Fibroblast of pulmonary artery (primary cell): ENCODE measurements around the gene SPAG8.
A peak's percentile ranks its signal among the peaks of the same experiment; 100 is the strongest.

Source experiments
- DNase-seq: peaks from one replicate; pipeline ENCODE4 v3.0.0-alpha.2; 2010; ENCODE audit warnings: low read depth
- H3K4me3 ChIP-seq: replicated peaks from 2 replicates; pipeline ENCODE4 v1.5.1; 2011; ENCODE audit warnings: low read depth, mild to moderate bottlenecking, control low read depth, low read length, moderate library complexity
- CTCF ChIP-seq: IDR thresholded peaks from 2 replicates; pipeline ENCODE4 v1.5.1; 2011; ENCODE audit warnings: mild to moderate bottlenecking, control low read depth, low read length, inconsistent platforms; ENCODE audit errors: missing control alignments

The SPAG8 gene

GRCh38 chr9:35831040-35831439 is 19.0 kb upstream of the SPAG8 start:
- no peak for DNase-seq
- H3K4me3 ChIP-seq = no peak overlapping the region
- no peak for TF ChIP-seq CTCF

- TF ChIP-seq CTCF = no peak
- H3K4me3 ChIP-seq = peak overlapping the region; percentile 75
- DNase-seq = no peak
Observed at GRCh38 chr9:35829764-35830096, 17.7 kb upstream of the SPAG8 start.

GRCh38 chr9:35829084-35829763 is 17.2 kb upstream of the SPAG8 start, which contains the start of gene TMEM8B:
Gene TMEM8B, plus strand, starts transcription at chr9:35829228. Its CDS starts 220 bp downstream, at chr9:35829448.
- TF ChIP-seq CTCF = no peak
- peak within 1 kb of the TSS; percentile 75 for H3K4me3 ChIP-seq
- DNase-seq = peak; percentile 89

- no peak for DNase-seq
- peak within 1 kb of the TSS; percentile 75 for H3K4me3 ChIP-seq
- TF ChIP-seq CTCF = no peak
Observed at GRCh38 chr9:35828716-35829083, 16.6 kb upstream of the SPAG8 start, which contains the start of gene FAM221B. Gene FAM221B, minus strand, starts transcription at chr9:35828732. Its CDS starts 2,571 bp downstream, at chr9:35826161.

- H3K4me3 ChIP-seq = no peak overlapping the region
- peak; percentile 39 for DNase-seq
- TF ChIP-seq CTCF = no peak
Observed at GRCh38 chr9:35827486-35827885, 15.4 kb upstream of the SPAG8 start.

- TF ChIP-seq CTCF = peak; percentile 81
Observed at GRCh38 chr9:35826071-35826701, 14.1 kb upstream of the SPAG8 start.

More at GRCh38 chr9:35826071-35826701, 14.1 kb upstream of the SPAG8 start:
- no peak overlapping the region for H3K4me3 ChIP-seq
- DNase-seq = peak; percentile 83
